Kasumi-1 (cell line): ENCODE data around the gene VEZT.
"Not testable (repeated sequence)": the region's sequence is repeated elsewhere in the genome, so short reads cannot be mapped to it uniquely, and the experiment has no call there.

Experiments used
- DNase-seq, 2 experiments: peaks; one replicate each; lab custom pipeline; 2025; lab: John Stamatoyannopoulos, UW

VEZT gene

DNA sequence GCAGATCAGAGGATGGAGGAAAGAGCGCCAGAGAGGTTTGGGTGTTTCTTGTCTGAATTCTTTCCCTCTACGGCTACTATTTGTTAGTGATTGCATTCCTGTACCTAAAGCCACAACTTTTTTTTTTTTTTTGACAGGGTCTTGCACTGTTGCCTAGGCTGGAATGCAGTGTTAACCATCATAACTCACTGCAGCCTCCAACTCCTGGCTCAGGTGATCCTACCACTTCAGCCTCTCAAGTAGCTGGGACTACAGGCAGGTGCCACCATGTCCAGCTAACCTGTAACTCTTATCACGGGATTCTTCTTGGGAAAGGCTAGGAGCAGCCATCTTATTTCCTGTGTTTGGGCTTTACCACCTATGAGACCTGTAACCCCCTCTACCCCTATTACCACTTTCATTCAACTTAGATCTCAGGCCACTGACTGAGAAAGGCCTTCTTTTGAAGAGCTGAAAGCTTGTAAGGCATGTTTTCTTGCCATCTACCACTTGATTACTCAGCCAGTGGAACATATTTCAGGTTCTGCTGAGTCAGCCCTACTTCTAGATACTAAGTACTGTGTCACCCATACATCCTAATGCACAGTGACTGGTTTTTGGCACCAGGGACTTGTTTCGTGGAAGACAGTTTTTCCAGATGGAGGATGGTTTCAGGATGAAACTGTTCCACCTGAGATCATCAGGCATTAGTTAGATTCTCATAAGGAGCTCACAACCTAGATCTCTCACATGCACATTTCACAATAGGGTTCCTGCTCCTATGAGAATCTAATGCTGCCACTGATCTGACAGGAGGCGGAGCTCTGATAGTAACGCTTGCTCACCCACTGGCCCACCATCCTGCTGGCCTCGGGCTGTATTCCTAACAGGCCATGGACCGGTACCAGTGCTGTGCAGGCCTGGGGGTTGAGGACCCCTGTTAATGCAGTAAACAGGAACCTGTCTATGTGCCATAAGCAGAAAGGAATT is 6.9 kb downstream of the VEZT start:
- DNase-seq, result no peak

DNA sequence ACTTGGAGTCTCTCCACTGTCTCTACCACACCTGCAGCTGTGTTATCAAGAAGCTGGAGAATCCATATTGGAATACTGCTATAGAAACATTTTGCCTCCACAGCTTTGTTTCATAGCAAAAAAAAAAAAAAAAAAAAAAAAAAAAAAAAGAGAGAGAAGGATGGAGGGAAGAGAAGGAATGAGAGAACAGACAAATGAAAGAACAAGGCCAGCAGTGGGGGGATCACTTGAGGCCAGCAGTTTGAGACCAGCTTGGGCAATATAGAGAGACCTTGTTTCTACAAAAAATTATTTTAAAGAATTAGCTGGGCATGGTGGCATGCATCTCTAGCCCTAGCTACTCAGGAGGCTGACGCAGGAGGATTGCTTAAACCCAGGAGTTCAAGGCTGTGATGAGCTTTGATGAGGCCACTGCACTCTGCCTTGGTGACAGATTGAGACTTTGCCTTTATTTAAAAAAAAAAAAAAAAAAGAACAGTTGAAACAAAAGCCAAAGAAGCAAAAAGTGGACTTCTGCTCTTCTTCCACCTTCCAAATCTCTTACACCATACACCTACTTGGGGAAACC is 8.1 kb downstream of the VEZT start:
- no peak for DNase-seq

- no peak for DNase-seq
Measured at GRCh38 chr12:95227818-95228356, 10.3 kb downstream of the VEZT start.

GRCh38 chr12:95228617-95229016 is 11.0 kb downstream of the VEZT start:
- DNase-seq, result no peak

DNA sequence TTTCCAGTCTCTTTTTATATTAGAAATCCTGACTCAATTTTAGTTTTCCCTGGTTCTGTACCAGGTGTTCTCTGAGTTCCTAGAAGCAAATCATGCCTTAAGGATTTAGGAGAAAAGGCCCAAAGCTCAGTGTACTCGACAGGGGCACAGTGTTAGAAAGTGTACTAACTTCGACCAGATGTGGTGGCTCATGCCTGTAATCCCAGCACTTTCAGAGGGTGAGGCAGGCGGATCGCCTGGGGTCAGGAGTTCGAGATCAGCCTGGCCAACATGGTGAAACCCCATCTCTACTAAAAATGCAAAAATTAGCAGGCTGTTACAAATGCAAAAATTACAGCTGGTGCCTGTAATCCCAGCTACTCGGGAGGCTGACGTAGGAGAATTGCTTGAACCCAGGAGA is 12.0 kb downstream of the VEZT start:
- no peak for DNase-seq

GRCh38 chr12:95230313-95230712 is 12.7 kb downstream of the VEZT start:
- no peak for DNase-seq

- no peak for DNase-seq
Measured at GRCh38 chr12:95231190-95231589, 13.6 kb downstream of the VEZT start.

GRCh38 chr12:95234187-95234586 is 16.6 kb downstream of the VEZT start:
- DNase-seq, result not testable (repeated sequence)

GRCh38 chr12:95235621-95236020 is 18.0 kb downstream of the VEZT start:
- not testable (repeated sequence) for DNase-seq

DNA sequence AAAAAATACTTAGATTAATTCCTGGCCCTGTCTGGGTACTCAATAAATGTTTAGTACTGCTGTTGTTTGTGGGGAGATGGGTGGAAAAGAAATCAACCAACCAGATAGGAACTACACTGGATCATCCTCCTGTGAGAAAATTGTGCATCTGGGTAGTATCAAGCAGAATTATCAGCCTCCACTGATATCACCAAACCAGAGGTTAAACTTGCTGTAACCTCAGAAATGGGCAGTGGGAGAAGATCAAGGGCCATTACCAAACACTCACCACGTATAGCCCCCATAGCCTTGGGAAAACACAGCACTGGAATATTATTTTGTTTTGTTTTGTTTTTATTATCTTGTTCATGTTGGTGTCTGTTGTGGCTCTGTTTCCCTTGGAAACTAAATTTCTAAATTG is 19.7 kb downstream of the VEZT start:
- no peak for DNase-seq

DNA sequence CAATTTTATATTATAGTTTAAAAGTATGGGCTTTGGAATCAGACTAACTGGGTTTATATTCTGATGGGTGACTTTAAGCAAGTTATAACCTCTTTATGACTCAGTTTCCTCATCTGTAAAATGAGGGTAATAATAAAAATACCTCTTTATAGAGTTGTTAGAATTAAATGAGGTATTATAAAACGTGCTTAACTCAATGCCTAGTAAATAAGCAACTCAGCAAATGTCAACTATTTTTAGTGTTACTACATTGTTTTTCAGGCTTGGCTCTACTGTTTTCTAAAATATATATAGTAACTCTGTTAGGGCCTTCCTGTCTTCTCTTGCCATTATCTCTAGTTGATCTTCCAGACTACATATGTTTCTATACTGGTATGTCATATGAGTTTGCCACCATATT is 20.5 kb downstream of the VEZT start:
- DNase-seq, result no peak

DNA sequence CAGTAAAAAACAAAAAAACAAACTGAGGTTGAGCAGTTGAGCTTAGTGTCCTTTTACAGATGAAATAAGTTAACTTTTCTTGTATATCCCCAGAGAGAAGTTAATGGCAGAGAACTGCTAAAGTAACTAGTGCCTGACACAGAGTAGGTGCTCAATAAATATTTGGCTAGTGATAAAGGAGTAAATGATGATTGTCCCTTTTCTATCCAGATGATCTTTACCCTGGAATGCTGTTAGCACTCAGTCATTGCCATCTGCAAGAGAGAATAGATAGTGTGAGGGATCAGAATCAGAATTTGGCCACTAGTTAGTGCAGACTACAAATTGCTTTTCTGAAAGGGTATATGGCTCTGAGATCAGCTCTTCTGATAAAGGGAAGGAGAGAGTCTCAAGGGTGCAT is 21.6 kb downstream of the VEZT start:
- DNase-seq, result no peak

- not testable (repeated sequence) for DNase-seq
Measured at GRCh38 chr12:95239835-95240234, 22.2 kb downstream of the VEZT start.

GRCh38 chr12:95240556-95240955 is 22.9 kb downstream of the VEZT start:
- no peak for DNase-seq

GRCh38 chr12:95241138-95241537 is 23.5 kb downstream of the VEZT start:
- DNase-seq, result not testable (repeated sequence)

DNA sequence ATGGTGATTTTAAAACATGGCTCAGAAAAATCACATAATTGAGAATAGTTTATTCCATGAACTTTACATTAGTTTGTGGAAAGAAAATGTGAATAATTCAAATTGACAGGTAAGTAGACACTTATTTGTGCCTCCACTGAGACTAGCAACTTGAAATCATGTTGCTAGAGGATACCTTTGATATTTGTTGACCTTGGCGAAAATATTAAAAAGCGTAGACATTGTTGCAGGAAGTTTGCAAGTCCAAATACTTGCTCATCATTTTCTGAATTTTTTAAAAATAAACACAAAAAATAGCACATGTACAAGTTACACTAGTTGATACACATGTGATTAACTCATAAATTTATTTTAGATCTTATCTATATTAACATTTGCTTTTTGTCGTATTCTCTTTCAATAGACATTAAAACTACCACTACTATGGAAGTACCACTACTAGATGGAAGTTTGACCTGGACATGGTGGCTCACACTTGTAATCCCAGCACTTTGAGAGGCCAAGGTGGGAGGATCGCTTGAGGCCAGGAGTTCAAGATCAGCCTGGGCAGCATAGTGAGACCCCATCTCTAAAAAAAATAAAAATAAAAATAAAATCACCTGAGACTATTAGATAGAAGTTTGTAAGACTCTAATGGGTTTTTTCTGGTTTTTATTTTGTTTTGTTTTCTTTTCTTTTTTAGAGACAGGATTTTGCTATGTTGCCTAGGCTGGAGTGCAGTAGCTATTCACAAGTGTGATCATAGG is 24.3 kb downstream of the VEZT start:
- no peak for DNase-seq

DNA sequence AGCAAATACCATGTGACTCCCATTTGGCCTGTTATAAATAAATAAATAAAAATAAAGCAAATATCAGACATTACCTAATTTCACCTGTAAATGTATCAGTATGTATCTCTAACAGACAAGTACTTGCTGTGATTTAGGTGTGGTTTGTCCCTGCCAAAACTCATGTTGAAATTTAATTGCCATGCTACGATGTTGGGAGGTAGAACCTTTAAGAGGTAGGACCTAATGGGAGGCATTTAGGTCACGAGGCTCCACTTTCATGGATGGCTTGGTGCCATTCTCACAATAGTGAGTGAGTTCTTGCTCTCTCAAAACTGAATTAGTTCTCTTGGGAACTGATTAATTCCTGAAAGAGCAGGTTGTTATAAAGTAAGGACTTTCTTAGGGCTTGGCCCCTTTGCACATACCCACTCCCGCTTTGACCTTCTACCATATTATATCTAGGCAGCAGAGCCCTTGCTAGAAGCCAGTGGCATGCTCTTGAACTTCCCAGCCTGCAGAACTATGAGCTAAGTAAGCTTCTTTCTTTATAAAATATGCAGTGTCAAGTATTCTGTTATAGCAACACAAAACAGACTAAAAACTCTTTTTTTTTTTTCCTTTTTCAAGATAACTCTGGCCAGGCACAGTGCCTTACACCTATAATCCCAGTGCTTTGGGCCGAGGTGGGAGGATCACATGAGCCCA is 26.0 kb downstream of the VEZT start:
- no peak for DNase-seq

DNA sequence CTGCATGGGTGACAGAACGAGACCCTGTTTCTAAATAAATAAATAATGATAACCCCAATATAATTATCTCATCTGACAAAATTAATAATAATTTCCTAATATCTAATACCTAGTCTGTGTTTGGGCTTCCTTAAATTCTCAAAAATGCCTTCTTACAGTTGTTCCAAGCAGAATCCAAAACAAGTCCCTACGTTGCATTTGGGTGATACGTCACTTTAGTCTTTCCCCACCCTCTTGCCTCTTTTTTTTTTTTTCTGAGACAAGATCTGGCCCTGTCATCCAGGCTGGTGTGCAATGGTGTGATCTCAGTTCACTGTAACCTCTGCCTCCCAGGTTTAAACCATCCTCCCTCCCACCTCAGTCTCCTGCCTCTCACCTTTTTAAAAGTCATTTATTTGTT is 26.7 kb downstream of the VEZT start:
- no peak for DNase-seq

DNA sequence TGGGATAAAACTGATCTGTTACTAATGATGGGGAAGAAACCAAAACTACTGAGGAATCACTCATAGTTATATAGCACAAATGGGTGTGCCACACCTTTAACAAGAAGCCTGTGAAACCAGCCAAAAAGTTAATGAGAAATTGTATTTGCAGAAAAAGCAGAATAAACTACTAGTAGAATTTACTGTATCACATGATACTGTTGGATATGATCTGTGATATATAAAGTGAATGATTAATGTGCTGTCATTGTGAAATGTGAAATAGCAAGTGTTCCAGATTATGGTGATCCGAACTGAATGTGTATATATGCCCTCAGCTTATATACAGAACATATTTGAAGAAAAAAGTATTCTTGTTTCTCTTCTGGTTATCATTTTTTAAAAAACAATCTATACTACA is 30.5 kb downstream of the VEZT start:
- no peak for DNase-seq

DNA sequence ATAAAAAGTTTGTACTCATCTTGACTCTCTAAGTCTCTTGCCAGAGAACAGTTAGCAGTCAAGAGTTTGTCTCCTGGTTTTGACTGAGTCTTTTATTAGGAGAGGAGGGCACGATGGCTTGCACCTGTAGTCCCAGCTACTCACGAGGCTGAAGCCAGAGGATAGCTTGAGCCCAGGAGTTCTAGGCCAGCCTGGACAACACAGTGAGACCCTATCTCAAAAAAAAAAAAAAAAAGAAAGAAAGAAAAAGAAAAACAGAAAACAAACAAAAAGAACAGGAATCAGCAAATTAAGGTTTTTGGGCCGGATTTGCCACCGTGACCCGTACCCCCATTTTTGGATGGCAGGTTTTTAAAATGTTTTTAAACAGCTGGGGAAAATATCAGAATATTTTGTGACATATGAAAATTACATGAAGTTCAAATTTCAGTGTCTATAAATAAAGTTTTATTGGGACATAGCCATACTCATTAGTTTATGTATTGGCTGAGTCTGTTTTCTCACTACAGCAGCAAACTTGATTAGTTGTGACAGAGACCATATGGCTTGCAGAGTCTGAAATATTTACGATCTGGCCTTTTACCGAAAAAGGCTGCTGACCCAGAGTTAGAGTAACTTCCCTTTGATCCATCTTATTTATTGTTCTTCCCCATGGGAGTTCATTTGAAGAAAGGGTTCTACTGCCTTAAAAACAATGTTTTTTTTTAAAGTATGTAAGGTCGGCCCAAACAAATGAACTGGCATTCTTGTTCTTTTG is 31.2 kb downstream of the VEZT start:
- DNase-seq, result no peak

GRCh38 chr12:95253386-95253785 is 35.8 kb downstream of the VEZT start:
- DNase-seq, result no peak
